NT2/D1 (cell line): Measurements from ENCODE around the gene SLC8A1.

ENCODE experiments used
- DNase-seq: peaks from one replicate; pipeline ENCODE4 v3.0.0-alpha.2; 2011; ENCODE audit warnings: low read depth, low spot score
- H3K27me3 ChIP-seq: 2 replicates; pipeline ENCODE4 v1.6.0; 2011; ENCODE audit warnings: mild to moderate bottlenecking; ENCODE audit not compliant: insufficient read length, insufficient read depth
- H3K36me3 ChIP-seq: 2 replicates; pipeline ENCODE4 v1.6.1; 2011; ENCODE audit warnings: mild to moderate bottlenecking, low read length, mixed read lengths; ENCODE audit not compliant: insufficient read depth, insufficient read length
- H3K4me1 ChIP-seq: 2 replicates; pipeline ENCODE4 v1.5.1; 2011; ENCODE audit not compliant: insufficient read depth, insufficient read length
- H3K4me3 ChIP-seq: 2 replicates; pipeline ENCODE4 v1.5.1; 2011; ENCODE audit warnings: low read depth; ENCODE audit not compliant: insufficient read length
- H3K9ac ChIP-seq: 2 replicates; pipeline ENCODE4 v1.6.0; 2011; ENCODE audit warnings: low read depth; ENCODE audit not compliant: insufficient read length
- H3K9me3 ChIP-seq: 2 replicates; pipeline ENCODE4 v1.5.1; 2011; ENCODE audit warnings: mild to moderate bottlenecking, low read length; ENCODE audit not compliant: insufficient read depth
- SUZ12 ChIP-seq: IDR thresholded peaks from 2 replicates; pipeline ENCODE4 v1.6.1; 2011; ENCODE audit not compliant: insufficient read length, insufficient read depth; ENCODE audit errors: extremely low read depth
- YY1 ChIP-seq: IDR thresholded peaks from 2 replicates; pipeline ENCODE4 v1.6.1; 2011; ENCODE audit not compliant: insufficient read length, insufficient read depth
- ZNF274 ChIP-seq: IDR thresholded peaks from 2 replicates; pipeline ENCODE4 v1.6.1; 2011; ENCODE audit warnings: mild to moderate bottlenecking, low read depth, low read length

Gene SLC8A1

DNA sequence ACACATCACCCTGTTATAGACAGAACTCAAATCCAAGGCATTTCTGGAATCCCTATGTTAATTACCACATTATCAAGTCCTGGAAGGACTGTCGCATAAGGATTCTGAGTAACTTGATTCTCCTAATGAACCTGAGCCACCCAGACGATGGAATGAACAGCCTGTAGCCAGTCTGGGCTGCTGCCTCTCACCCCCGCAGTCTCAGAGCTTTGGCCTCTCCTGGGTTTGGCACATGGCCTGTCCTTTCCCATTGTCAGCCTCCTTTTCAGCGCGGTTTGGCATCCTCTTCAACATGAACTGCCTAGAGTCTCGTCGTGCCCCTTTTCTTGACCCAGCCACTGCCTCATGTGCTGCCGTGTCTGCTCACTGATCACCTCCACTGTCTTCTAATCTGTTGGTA, 147.6 kb downstream of the SLC8A1 start:
- DNase-seq = no peak
- Histone ChIP-seq H3K9ac (no peak overlapping the region), H3K9me3 (no peaks in the 10 kb centered on the region), H3K4me1 (peaks cover 1% of the 10 kb centered on the region), H3K4me3 (no peak overlapping the region), H3K36me3 (no peaks in the 10 kb centered on the region), H3K27me3 (no peaks in the 10 kb centered on the region)
- TF ChIP-seq SUZ12 = no peak
- TF ChIP-seq ZNF274 = no peak
- TF ChIP-seq YY1 = no peak

DNA sequence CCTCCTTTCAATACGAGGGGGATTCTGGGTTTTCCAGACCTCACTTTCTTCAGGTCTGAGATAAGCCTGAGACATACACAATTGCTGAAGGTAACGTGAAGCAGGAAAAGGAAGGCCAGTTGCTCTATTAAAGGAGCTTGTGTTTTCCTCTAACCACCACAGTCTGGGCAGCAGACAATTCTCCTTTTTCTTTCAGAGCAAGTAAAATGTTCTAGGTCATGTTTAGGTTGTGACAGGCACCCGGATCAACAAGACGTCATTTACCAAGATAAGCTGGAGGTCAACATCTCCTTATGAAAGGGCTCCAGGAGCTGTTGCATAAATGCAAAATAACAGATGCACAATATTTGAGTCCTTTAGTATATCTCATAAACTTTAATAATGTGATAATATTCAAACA, 148.1 kb downstream of the SLC8A1 start:
- H3K4me1 ChIP-seq = peaks cover 1% of the 10 kb centered on the region
- no peaks in the 10 kb centered on the region for H3K27me3 ChIP-seq
- no peak overlapping the region for H3K9ac ChIP-seq
- H3K36me3 ChIP-seq = no peaks in the 10 kb centered on the region
- TF ChIP-seq ZNF274 (no peak), YY1 (no peak), SUZ12 (no peak)
- H3K9me3 ChIP-seq = no peaks in the 10 kb centered on the region
- DNase-seq = no peak
- H3K4me3 ChIP-seq = no peak overlapping the region

DNA sequence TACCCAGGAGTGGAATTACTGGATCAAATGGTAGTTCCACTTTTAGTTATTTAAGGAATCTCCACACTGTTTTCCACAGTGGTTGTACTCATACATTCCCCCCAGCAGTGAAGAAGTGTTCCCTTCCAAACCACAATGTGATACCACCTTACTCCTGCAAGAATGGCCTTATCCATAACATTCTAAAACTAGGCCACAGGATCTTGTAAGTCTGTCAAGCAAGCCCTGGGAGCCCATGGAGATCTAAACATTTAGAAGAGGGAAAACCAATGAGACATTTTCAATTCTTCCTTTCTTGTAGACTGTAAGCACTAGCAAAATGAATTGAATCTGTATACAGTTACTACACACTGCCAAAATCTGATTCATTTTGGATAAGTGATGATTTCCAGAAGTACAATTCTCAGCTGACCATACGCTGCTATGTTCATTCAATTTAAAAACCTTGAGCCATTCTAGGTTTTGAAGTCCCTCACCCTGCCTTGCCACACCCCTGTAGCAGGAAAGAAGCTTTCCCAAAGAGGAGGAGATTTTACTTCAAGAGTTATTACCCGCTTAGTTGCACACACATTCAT, 149.1 kb downstream of the SLC8A1 start:
- DNase-seq = no peak
- Histone ChIP-seq H3K4me1 (peaks cover 1% of the 10 kb centered on the region), H3K36me3 (no peaks in the 10 kb centered on the region), H3K9ac (no peak overlapping the region), H3K4me3 (no peak overlapping the region), H3K9me3 (no peaks in the 10 kb centered on the region), H3K27me3 (no peaks in the 10 kb centered on the region)
- TF ChIP-seq YY1 (no peak), ZNF274 (no peak), SUZ12 (no peak)

DNA sequence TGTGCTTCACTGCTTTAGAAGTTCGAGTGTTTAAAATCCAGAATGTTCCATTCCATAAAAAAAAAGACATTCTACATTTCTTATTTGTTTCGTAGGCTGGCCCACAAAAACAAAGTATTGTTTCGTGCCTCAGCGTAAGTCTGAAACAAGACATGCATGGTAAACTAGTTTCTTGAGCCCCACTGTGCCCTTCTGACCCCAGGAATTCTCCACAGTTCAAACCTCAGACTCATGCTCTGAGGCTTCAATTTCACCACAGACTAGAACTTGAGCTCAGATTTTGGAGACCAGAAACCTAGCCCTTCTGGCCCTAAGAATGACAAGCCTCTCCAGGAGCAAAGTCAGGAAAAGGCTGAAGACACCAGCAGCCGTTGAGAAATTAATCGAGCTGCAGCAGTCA, 151.5 kb downstream of the SLC8A1 start:
- Histone ChIP-seq H3K4me3 (no peak overlapping the region), H3K9ac (no peak overlapping the region), H3K4me1 (peaks cover 1% of the 10 kb centered on the region), H3K27me3 (no peaks in the 10 kb centered on the region), H3K9me3 (no peaks in the 10 kb centered on the region), H3K36me3 (no peaks in the 10 kb centered on the region)
- DNase-seq = no peak
- no peak for TF ChIP-seq YY1
- no peak for TF ChIP-seq ZNF274
- TF ChIP-seq SUZ12 = no peak

DNA sequence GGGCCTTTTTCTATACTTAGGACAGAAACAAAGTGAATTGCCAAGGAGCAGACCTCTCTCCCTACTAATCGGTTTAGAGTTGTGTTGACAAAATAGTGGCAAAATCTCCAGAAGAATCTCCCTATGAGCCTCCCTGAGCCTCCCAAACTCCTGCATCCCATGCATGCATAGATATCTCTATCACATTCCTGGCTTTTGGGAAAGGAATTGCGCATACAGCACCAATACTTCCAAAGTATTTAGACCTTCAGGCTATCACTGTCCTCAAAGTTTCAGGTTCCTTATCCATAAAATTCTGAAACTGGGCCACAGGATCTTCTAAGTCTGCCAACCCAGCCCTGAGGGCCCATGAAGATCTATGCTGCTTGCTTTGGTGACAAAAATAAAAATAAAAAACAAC, 152.1 kb downstream of the SLC8A1 start:
- H3K27me3 ChIP-seq = no peaks in the 10 kb centered on the region
- H3K9me3 ChIP-seq = no peaks in the 10 kb centered on the region
- H3K36me3 ChIP-seq = no peaks in the 10 kb centered on the region
- no peak overlapping the region for H3K4me3 ChIP-seq
- H3K4me1 ChIP-seq = peaks cover 1% of the 10 kb centered on the region
- no peak for TF ChIP-seq ZNF274
- no peak for TF ChIP-seq YY1
- TF ChIP-seq SUZ12 = no peak
- H3K9ac ChIP-seq = no peak overlapping the region
- DNase-seq = no peak

DNA sequence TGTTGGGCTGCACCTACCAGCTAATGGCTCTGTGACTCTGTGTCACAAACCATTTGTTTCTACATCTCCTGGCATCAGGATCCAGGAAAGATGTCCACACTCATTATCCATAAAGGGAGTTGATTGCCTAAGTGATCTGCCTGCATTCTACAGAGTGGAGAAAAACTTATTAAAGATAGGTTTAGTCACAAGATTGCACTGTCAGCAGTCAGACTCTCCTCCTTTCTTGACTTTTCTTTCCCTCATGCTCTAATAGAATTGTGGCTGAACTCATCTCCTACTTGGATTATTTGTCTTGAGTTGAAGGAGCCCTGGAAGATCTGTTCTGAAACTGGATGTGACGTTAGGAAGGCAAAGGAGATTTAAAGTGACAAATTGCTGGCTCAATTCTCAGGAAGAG, 152.7 kb downstream of the SLC8A1 start:
- DNase-seq = no peak
- Histone ChIP-seq H3K9me3 (no peaks in the 10 kb centered on the region), H3K27me3 (no peaks in the 10 kb centered on the region), H3K9ac (no peak overlapping the region), H3K36me3 (no peaks in the 10 kb centered on the region), H3K4me1 (no peaks in the 10 kb centered on the region), H3K4me3 (no peak overlapping the region)
- no peak for TF ChIP-seq YY1
- no peak for TF ChIP-seq SUZ12
- TF ChIP-seq ZNF274 = no peak

DNA sequence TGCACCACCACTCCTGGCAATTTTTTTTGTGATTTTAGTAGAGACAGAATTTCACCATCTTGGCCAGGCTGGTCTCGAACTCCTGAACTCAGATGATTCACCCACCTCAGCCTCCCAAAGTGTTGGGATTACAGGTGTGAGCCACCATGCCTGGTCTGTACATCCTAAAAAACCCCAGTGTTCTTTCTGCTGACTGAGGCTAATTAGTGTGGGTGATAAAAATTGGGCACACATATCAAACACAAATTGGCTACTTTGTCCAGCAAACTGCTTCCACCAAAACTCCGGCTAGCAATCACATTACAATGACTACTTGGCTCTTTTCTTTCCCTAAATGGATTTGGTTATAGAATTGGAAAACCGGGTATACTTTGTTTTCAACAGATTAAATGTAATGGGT, 153.9 kb downstream of the SLC8A1 start:
- TF ChIP-seq ZNF274 (no peak), YY1 (no peak), SUZ12 (no peak)
- Histone ChIP-seq H3K36me3 (no peaks in the 10 kb centered on the region), H3K9ac (no peak overlapping the region), H3K4me1 (no peaks in the 10 kb centered on the region), H3K9me3 (no peaks in the 10 kb centered on the region), H3K4me3 (no peak overlapping the region), H3K27me3 (no peaks in the 10 kb centered on the region)
- DNase-seq = no peak
